HepG2 (cell line): ENCODE data around the gene ZFPL1. TPM values are rescaled to one million over a fixed set of nuclear protein-coding genes. Genes with fewer than 3 reads are reported as not detected.
A peak's percentile ranks its signal among the peaks of the same experiment; 100 is the strongest.

ENCODE experiments used
- AKAP8 ChIP-seq: sonication (generic); formaldehyde crosslinking; IDR thresholded peaks from 2 replicates; pipeline ENCODE4 v1.5.1; 2020; ENCODE audit warnings: mild to moderate bottlenecking, missing genetic modification reagents
- CEBPB ChIP-seq: IDR thresholded peaks from 2 replicates; pipeline ENCODE4 v1.6.1; 2011; ENCODE audit warnings: low read depth, low read length, improper control_type of control experiment, borderline replicate concordance
- CHCHD3 ChIP-seq: sonication (generic); formaldehyde crosslinking; IDR thresholded peaks from 2 replicates; pipeline ENCODE4 v1.8.0; 2022; ENCODE audit warnings: mild to moderate bottlenecking, missing genetic modification reagents, moderate library complexity
- EP300 ChIP-seq, 3 experiments: sonication (generic) in 1 of 3; formaldehyde crosslinking in 1 of 3; IDR thresholded peaks; 2 replicates each; pipeline versions ENCODE4 v1.5.1 to v1.6.1; 2011 to 2020; ENCODE audit warnings: low read depth in 2 of 3, low read length in 2 of 3, borderline replicate concordance in 1 of 3, improper control_type of control experiment in 1 of 3, mild to moderate bottlenecking in 1 of 3, missing genetic modification reagents in 1 of 3, moderate library complexity in 1 of 3
- HDAC1 ChIP-seq: sonication (generic); formaldehyde crosslinking; IDR thresholded peaks from 2 replicates; pipeline ENCODE4 v1.5.1; 2020; ENCODE audit warnings: mild to moderate bottlenecking, missing genetic modification reagents
- MAFG ChIP-seq: sonication (generic); formaldehyde crosslinking; IDR thresholded peaks from 2 replicates; pipeline ENCODE4 v1.5.1; 2020; ENCODE audit warnings: mild to moderate bottlenecking, missing genetic modification reagents
- NBN ChIP-seq: fragments of 450-650 bp; conservative IDR thresholded peaks from 2 replicates; pipeline ENCODE4 v1.6.1; 2017
- NFATC3 ChIP-seq: sonication (generic); formaldehyde crosslinking; IDR thresholded peaks from 2 replicates; pipeline ENCODE4 v1.5.1; 2020; ENCODE audit warnings: mild to moderate bottlenecking, missing genetic modification reagents
- NFIC ChIP-seq: IDR thresholded peaks from 2 replicates; pipeline ENCODE4 v1.6.1; 2012; ENCODE audit warnings: mild to moderate bottlenecking, low read length, inconsistent platforms
- NRL ChIP-seq: sonication (generic); formaldehyde crosslinking; IDR thresholded peaks from 2 replicates; pipeline ENCODE4 v1.5.0; 2020; ENCODE audit warnings: missing genetic modification reagents, mild to moderate bottlenecking, moderate library complexity, borderline replicate concordance
- POGZ ChIP-seq: sonication (generic); formaldehyde crosslinking; IDR thresholded peaks from 2 replicates; pipeline ENCODE4 v1.4.0; 2020; ENCODE audit warnings: mild to moderate bottlenecking, missing genetic modification reagents
- RXRA ChIP-seq: sonication (generic); formaldehyde crosslinking; IDR thresholded peaks from 2 replicates; pipeline ENCODE4 v1.5.1; 2020; ENCODE audit warnings: missing genetic modification reagents
- SOX13 ChIP-seq, 3 experiments: fragments of 450-650 bp in 1 of 3; sonication (generic) in 1 of 3; formaldehyde crosslinking in 1 of 3; IDR thresholded peaks in 2 of 3; conservative IDR thresholded peaks in 1 of 3; 2 replicates each; pipeline versions ENCODE4 v1.5.0 to v1.6.1; 2016 to 2020; ENCODE audit warnings: antibody characterized with exemption in 1 of 3, mild to moderate bottlenecking in 1 of 3, missing compliant biosample characterization in 1 of 3, missing genetic modification reagents in 1 of 3, moderate library complexity in 1 of 3
- SP1 ChIP-seq, 2 experiments: fragments of 450-650 bp in 1 of 2; sonication (generic) in 1 of 2; formaldehyde crosslinking in 1 of 2; IDR thresholded peaks; 2 replicates each; pipeline versions ENCODE4 v1.4.0 to v1.6.1; 2016 to 2020; ENCODE audit warnings: missing genetic modification reagents in 1 of 2
- ZKSCAN1 ChIP-seq: fragments of 150-350 bp; IDR thresholded peaks from 2 replicates; pipeline ENCODE4 v1.6.1; 2014; ENCODE audit warnings: low read length
- ZNF3 ChIP-seq: IDR thresholded peaks from 2 replicates; pipeline ENCODE4 v1.7.0; 2017; ENCODE audit warnings: inconsistent platforms
- ZNF350 ChIP-seq: sonication (generic); formaldehyde crosslinking; IDR thresholded peaks from 2 replicates; pipeline ENCODE4 v1.4.0; 2020; ENCODE audit warnings: mild to moderate bottlenecking, low read depth, missing genetic modification reagents, borderline replicate concordance
- ZNF446 ChIP-seq: sonication (generic); formaldehyde crosslinking; IDR thresholded peaks from 2 replicates; pipeline ENCODE4 v1.5.0; 2020; ENCODE audit warnings: mild to moderate bottlenecking, missing genetic modification reagents
- ZNF564 ChIP-seq: sonication (generic); formaldehyde crosslinking; IDR thresholded peaks from 2 replicates; pipeline ENCODE4 v1.8.1; 2023; ENCODE audit warnings: mild to moderate bottlenecking, missing genetic modification reagents
- ZNF570 ChIP-seq: sonication (generic); formaldehyde crosslinking; IDR thresholded peaks from 2 replicates; pipeline ENCODE4 v1.4.0; 2020; ENCODE audit warnings: mild to moderate bottlenecking, missing genetic modification reagents, borderline replicate concordance
- ZNF598 ChIP-seq: sonication (generic); formaldehyde crosslinking; IDR thresholded peaks from 2 replicates; pipeline ENCODE4 v1.5.1; 2020; ENCODE audit warnings: mild to moderate bottlenecking, missing genetic modification reagents, borderline replicate concordance
- ZNF747 ChIP-seq: sonication (generic); formaldehyde crosslinking; IDR thresholded peaks from 2 replicates; pipeline ENCODE4 v1.8.1; 2023; ENCODE audit warnings: missing genetic modification reagents, mild to moderate bottlenecking, borderline replicate concordance
- ZSCAN20 ChIP-seq: sonication (generic); formaldehyde crosslinking; IDR thresholded peaks from 2 replicates; pipeline ENCODE4 v1.4.0; 2020; ENCODE audit warnings: missing genetic modification reagents, mild to moderate bottlenecking, borderline replicate concordance
- ZZZ3 ChIP-seq: sonication (generic); formaldehyde crosslinking; IDR thresholded peaks from 2 replicates; pipeline ENCODE4 v1.4.0; 2020; ENCODE audit warnings: missing genetic modification reagents, mild to moderate bottlenecking, borderline replicate concordance
- polyA plus RNA-seq, 8 experiments: library from polyadenylated mRNA; depleted of rRNA in 3 of 8; stranded (reverse) in 7 of 8; unstranded in 1 of 8; fragments of >200 nt; fragmentation: Illumina TruSeq in 4 of 8; extraction: Trizol in 4 of 8; gene quantifications; 2 replicates each; pipeline versions ENCODE4 v1.2.1 to v1.2.3, GENCODE V29; 2011 to 2016; ENCODE audit warnings: low read depth in 4 of 8, missing spikeins in 1 of 8, mixed read lengths in 1 of 8; ENCODE audit not compliant: insufficient read depth in 1 of 8
- total RNA-seq, 5 experiments: library from RNA; depleted of rRNA; stranded (reverse); fragments of >200 nt; fragmentation: Illumina TruSeq; extraction: Trizol; gene quantifications; 2 replicates each; pipeline ENCODE4 v1.2.3, GENCODE V29; 2016; ENCODE audit warnings: low read depth in 1 of 5
- TF ChIP-seq, protein P1 (sequence below): sonication (generic); formaldehyde crosslinking; IDR thresholded peaks from 2 replicates; pipeline ENCODE4 v1.9.0; 2021; ENCODE audit warnings: missing genetic modification reagents, borderline replicate concordance
- TF ChIP-seq, protein P2 (sequence below): sonication (generic); formaldehyde crosslinking; IDR thresholded peaks from 2 replicates; pipeline ENCODE4 v1.9.0; 2021; ENCODE audit warnings: missing genetic modification reagents, borderline replicate concordance

The ZFPL1 gene
- total and polyA plus RNA-seq, 2 of the 13 experiments (the other 11 are each of a cell fraction or from before 2014, with no cell fraction given), result 32.2 to 56.0 TPM

DNA sequence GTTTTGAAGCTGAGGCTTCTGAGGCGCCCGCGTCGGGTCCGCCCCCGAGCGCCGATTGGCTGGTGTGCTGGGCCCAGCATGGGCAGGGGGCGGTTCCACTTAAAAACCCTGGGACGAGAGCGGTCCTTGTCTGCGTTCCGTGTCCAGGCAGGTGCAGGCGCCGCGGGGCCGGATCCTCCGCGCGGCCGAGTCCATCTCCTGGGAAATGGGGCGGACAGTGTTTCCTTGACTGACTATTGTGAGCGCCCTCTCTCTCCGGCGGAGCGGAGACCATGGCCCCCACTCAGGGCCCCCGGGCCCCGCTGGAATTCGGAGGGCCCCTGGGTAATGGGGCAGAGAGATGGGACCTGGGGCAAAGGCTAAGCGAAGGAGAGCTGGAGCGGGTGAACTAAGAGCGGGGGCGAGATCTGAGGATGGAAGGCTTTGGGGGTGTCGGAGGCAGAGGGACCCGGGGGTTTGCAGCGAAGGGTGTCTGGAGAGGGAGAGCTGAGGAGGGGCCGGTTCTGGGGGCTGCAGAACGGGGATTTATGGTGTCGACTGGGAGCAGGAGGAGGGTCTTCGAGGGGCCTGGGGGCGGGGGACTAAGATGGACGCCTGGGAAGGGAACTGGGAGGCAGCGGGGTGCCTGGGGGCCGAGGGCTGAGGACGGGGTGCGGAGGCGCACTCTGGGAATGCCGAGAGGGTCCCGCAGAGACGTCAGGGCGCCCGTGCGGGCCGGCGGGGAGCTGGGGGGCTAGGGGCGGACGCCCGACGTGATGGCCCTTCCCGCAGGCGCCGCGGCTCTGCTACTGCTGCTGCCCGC, 27.9 kb downstream of the ZFPL1 start, which contains the start of gene TM7SF2 (continued):
- TF ChIP-seq RXRA (CRISPR knock-in tag) (no peak), ZZZ3 (no peak), SOX13 (IDR thresholded peaks at IDR 0.05) (no peak), SOX13 (CRISPR knock-in tag; conservative IDR thresholded peaks at IDR 0.05 in 1 of 2, IDR thresholded peaks at IDR 0.05 in 1 of 2) (no peak), NRL (CRISPR knock-in tag) (no peak), AKAP8 (0 out of 2 replicates have a peak, but pooled peaks have one; percentile 2), NFIC (no peak), SP1 (IDR thresholded peaks at IDR 0.05) (no peak), SP1 (CRISPR knock-in tag; IDR thresholded peaks at IDR 0.05) (peak; percentile 87), ZKSCAN1 (no peak), CEBPB (no peak), ZSCAN20 (CRISPR knock-in tag) (no peak), EP300 (IDR thresholded peaks at IDR 0.05; ENCODE audit: low read depth in 2 of 2, low read length in 2 of 2) (no peak), EP300 (CRISPR knock-in tag; IDR thresholded peaks at IDR 0.05; ENCODE audit: borderline replicate concordance) (no peak), ZNF564 (CRISPR knock-in tag) (0 out of 2 replicates have a peak, but pooled peaks have one; percentile 59), HDAC1 (CRISPR knock-in tag) (peak; percentile 32; the same call in 1 of the 2 replicates), ZNF350 (CRISPR knock-in tag) (no peak), POGZ (0 out of 2 replicates have a peak, but pooled peaks have one; percentile 43), ZNF570 (CRISPR knock-in tag) (no peak), NBN (no peak), ZNF598 (CRISPR knock-in tag) (0 out of 2 replicates have a peak, but pooled peaks have one; percentile 46), NFATC3 (CRISPR knock-in tag) (no peak), ZNF747 (CRISPR knock-in tag) (0 out of 2 replicates have a peak, but pooled peaks have one; percentile 44), CHCHD3 (no peak), MAFG (CRISPR knock-in tag) (no peak), ZNF3 (no peak; the same call in 1 of the 2 replicates), ZNF446 (0 out of 2 replicates have a peak, but pooled peaks have one; percentile 20)
- TF ChIP-seq, protein P1, sequence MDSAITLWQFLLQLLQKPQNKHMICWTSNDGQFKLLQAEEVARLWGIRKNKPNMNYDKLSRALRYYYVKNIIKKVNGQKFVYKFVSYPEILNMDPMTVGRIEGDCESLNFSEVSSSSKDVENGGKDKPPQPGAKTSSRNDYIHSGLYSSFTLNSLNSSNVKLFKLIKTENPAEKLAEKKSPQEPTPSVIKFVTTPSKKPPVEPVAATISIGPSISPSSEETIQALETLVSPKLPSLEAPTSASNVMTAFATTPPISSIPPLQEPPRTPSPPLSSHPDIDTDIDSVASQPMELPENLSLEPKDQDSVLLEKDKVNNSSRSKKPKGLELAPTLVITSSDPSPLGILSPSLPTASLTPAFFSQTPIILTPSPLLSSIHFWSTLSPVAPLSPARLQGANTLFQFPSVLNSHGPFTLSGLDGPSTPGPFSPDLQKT (CRISPR knock-in tag), result 0 out of 2 replicates have a peak, but pooled peaks have one; percentile 46
- TF ChIP-seq, protein P2, sequence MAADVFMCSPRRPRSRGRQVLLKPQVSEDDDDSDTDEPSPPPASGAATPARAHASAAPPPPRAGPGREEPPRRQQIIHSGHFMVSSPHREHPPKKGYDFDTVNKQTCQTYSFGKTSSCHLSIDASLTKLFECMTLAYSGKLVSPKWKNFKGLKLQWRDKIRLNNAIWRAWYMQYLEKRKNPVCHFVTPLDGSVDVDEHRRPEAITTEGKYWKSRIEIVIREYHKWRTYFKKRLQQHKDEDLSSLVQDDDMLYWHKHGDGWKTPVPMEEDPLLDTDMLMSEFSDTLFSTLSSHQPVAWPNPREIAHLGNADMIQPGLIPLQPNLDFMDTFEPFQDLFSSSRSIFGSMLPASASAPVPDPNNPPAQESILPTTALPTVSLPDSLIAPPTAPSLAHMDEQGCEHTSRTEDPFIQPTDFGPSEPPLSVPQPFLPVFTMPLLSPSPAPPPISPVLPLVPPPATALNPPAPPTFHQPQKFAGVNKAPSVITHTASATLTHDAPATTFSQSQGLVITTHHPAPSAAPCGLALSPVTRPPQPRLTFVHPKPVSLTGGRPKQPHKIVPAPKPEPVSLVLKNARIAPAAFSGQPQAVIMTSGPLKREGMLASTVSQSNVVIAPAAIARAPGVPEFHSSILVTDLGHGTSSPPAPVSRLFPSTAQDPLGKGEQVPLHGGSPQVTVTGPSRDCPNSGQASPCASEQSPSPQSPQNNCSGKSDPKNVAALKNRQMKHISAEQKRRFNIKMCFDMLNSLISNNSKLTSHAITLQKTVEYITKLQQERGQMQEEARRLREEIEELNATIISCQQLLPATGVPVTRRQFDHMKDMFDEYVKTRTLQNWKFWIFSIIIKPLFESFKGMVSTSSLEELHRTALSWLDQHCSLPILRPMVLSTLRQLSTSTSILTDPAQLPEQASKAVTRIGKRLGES (CRISPR knock-in tag), result peak; percentile 58; the same call in 1 of the 2 replicates
